Measurements from ENCODE around the gene SMAP2. TPM values are rescaled to one million over a fixed set of nuclear protein-coding genes. Genes with fewer than 3 reads are reported as not detected.
"Not testable (repeated sequence)": the region's sequence is repeated elsewhere in the genome, so short reads cannot be mapped to it uniquely, and the experiment has no call there.

SMAP2 gene
- polyA plus RNA-seq, 4 donors: 20.1 to 27.4 (median 24.3) TPM

DNA sequence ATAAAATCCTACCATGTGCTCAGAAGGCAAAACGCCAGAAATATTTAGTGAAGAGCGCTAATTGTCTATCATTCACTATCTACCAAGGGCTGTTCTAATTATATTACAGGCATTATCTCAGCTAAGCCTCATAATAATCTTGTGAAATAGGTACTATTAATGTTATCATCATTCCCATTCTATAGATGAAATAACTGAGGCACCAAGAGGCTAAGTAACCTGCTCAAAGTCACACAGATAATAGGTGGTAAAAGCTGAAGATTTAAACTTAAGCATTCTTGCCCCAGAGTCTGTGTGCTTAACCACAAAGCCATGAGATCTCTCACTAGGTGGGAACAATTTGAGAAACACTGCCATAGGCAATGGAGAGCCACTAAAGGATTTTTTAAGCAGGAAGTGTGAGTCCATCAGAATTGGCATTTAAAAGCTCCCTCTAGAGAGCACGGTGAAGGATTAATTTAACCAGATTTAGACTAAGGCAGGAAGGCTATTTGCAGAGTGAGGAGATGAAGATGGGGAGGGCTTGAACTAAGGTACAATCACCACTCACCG is 1.7 kb upstream of the SMAP2 start:
- no peak for DNase-seq (ENCODE audit: low read depth in 4 of 4, low spot score in 2 of 4)

GRCh38 chr1:40372658-40373322 is 737 bp upstream of the SMAP2 start:
- DNase-seq (ENCODE audit: low read depth in 4 of 4, low spot score in 2 of 4): no peak

DNA sequence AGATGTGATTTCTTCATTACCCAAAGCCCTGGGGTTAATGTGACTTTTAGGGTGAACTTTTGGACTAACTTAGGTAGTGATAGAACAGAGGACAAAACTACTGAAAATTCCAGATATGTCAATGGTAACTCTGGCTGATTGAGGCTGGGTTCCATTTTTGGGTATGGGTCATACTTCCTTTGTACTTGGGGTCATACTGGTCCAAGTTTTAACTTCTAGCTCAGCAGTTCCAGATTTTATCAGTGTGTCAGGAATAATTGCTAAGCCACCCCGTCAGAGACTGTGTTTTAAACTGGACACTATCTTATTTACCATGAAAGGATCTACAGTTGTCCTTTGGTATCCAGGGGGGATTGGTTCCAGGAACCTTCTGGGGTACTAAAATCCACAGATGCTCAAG is 4.0 kb downstream of the SMAP2 start:
- no peak for DNase-seq (ENCODE audit: low read depth in 4 of 4, low spot score in 2 of 4)

GRCh38 chr1:40379785-40380452 is 6.4 kb downstream of the SMAP2 start:
- no peak for DNase-seq (ENCODE audit: low read depth in 4 of 4, low spot score in 2 of 4)

GRCh38 chr1:40380817-40381216 is 7.3 kb downstream of the SMAP2 start:
- no peak for DNase-seq (ENCODE audit: low read depth in 4 of 4, low spot score in 2 of 4)

GRCh38 chr1:40381268-40382107 is 8.0 kb downstream of the SMAP2 start:
- no peak for DNase-seq (ENCODE audit: low read depth in 4 of 4, low spot score in 2 of 4)

DNA sequence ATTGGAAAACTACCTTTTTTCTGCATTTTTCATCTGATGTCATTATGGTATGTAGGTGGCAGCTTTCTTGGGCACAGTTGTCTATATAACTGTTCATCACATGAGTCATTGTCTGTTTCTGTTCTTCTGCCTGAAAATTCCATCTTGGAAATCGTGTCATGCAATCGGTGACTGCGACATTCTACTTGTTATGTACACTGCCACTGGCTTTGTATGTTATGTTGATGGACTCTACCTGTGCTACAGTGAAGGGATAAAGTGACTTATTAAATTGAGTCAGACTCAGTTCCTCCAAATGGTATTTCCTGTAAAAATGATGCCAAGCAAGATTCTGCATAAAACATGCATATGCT is 8.6 kb downstream of the SMAP2 start:
- DNase-seq (ENCODE audit: low read depth in 4 of 4, low spot score in 2 of 4): no peak

- no peak for DNase-seq (ENCODE audit: low read depth in 4 of 4, low spot score in 2 of 4)
Observed at GRCh38 chr1:40382601-40383000, 9.1 kb downstream of the SMAP2 start.

GRCh38 chr1:40383095-40383487 is 9.6 kb downstream of the SMAP2 start:
- no peak for DNase-seq (ENCODE audit: low read depth in 4 of 4, low spot score in 2 of 4)

- DNase-seq (ENCODE audit: low read depth in 4 of 4, low spot score in 2 of 4): no peak
Observed at GRCh38 chr1:40383488-40384412, 10.2 kb downstream of the SMAP2 start.

GRCh38 chr1:40384413-40384762 is 10.9 kb downstream of the SMAP2 start:
- no peak for DNase-seq (ENCODE audit: low read depth in 4 of 4, low spot score in 2 of 4)

GRCh38 chr1:40384887-40385286 is 11.4 kb downstream of the SMAP2 start:
- DNase-seq (ENCODE audit: low read depth in 4 of 4, low spot score in 2 of 4): no peak

GRCh38 chr1:40385437-40386358 is 12.2 kb downstream of the SMAP2 start:
- DNase-seq (ENCODE audit: low read depth in 4 of 4, low spot score in 2 of 4): no peak

- no peak for DNase-seq (ENCODE audit: low read depth in 4 of 4, low spot score in 2 of 4)
Observed at GRCh38 chr1:40386359-40386723, 12.8 kb downstream of the SMAP2 start.

DNA sequence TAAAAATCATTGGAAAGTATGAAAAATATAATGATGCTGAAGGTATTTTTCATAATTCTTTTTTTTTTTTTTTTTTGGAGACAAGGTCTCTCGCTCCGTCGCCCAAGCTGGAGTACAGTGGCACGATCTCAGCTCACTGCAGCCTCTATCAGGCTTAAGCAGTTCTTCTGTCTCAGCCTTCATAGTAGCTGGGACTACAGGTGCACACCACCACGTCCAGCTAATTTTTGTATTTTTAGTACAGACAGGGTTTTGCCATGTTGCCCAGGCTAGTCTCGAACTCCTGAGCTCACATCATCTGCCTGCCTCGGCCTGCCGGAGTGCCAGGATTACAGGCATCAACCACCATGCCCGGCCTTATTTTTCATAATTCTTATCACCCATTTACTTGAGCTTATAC is 13.3 kb downstream of the SMAP2 start:
- DNase-seq (ENCODE audit: low read depth in 4 of 4, low spot score in 2 of 4): no peak

DNA sequence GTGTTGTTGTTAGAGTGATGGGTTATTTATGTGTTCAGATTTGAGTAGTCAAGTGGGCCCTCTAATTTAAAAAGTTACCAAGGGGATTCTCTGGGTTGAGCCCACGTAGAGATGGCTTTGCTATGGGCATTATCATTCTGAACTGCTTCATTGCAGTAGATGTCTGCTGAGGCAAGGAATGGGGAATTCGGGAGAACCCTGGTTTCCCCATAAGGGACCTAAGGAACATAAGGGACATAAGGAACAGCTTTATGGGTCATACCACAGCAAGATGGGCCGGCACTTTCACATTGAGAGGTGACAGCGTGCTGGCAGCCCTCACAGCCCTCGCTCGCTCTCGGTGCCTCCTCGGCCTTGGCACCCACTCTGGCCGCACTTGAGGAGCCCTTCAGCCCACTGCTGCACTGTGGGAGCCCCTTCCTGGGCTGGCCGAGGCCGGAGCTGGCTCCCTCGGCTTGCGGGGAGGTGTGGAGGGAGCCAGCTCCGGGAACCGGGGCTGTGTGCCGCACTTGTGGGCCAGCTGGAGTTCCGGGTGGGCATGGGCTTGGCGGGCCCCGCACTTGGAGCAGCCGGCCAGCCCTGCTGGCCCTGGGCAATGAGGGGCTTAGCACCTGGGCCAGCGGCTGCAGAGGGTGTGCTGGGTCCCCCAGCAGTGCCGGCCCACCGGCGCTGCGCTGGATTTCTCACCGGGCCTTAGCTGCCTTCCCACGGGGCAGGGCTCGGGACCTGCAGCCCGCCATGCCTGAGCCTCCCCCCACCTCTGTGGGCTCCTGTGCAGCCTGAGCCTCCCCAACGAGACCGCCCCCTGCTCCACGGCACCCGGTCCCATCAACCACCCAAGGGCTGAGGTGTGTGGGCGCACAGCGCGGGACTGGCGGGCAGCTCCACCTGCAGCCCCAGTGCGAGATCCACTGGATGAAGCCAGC is 14.1 kb downstream of the SMAP2 start:
- not testable (repeated sequence) for DNase-seq (ENCODE audit: low read depth in 4 of 4, low spot score in 2 of 4)

DNA sequence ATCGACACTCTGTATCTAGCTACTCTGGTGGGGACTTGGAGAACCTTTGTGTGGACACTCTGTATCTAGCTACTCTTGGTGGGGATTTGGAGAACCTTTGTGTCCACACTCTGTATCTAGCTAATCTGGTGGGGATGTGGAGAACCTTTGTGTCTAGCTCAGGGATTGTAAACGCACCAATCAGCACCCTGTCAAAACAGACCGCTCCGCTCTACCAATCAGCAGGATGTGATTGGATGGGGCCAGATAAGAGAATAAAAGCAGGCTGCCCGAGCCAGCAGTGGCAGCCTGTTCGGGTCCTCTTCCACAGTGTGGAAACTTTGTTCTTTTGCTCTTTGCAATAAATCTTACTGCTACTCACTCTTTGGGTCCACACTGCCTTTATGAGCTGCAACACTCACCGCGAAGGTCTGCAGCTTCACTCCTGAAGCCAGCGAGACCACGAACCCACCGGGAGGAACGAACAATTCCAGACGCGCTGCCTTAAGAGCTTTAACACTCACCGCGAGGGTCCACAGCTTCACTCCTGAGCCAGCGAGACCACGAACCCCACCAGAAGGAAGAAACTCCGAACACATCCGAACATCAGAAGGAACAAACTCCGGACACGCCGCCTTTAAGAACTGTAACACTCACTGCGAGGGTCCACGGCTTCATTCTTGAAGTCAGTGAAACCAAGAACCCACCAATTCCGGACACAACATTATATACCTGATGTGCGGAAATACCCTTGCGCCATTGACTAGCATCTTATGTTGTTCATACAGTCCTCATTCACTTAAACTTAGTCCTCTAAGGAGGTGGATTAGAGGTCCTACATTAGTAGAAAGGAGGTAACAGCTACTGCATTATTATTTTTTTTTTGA is 15.2 kb downstream of the SMAP2 start:
- DNase-seq (ENCODE audit: low read depth in 4 of 4, low spot score in 2 of 4): not testable (repeated sequence)

All from left renal cortex interstitium (tissue), 4 donors.